ENCODE data around the gene ISYNA1. TPM values are rescaled to one million over a fixed set of nuclear protein-coding genes. Genes with fewer than 3 reads are reported as not detected.

Gene ISYNA1
- total RNA-seq, 6 donors from 2014 or later = 14.5 to 55.5 (median 20.0) TPM

- H3K4me3 ChIP-seq = no peak overlapping the region
Measured at GRCh38 chr19:18390065-18390907, 47.6 kb downstream of the ISYNA1 start.

DNA sequence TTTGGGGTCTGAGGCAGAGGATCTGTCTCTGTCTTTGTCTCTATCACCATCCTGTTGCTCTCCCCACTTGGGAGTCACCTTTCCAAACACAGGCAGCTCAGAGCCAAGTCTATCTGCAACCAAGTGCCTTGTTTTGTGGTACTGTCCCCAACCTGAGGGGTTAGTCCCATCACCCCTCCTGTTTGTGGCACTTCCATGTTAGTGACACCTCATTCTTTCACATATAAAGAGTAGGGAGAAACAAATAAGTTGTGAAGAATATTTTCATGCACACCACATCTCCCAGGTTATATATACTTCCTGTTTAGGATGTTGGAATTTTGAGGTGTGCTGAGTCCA lies 48.2 kb downstream of the ISYNA1 start:
- Histone ChIP-seq H3K27ac (no peak overlapping the region), H3K9me3 (no peaks in the 10 kb centered on the region), H3K4me1 (peaks cover 15 to 46% (median 37%) of the 10 kb centered on the region in 4 donors), H3K4me3 (no peak overlapping the region), H3K36me3 (no peaks in the 10 kb centered on the region), H3K27me3 (no peaks in the 10 kb centered on the region)
- ATAC-seq (ENCODE audit: low FRiP score in 2 of 2) (no peak), DNase-seq (no peak)
- TF ChIP-seq POLR2A (IDR thresholded peaks at IDR 0.05) = no peak
- TF ChIP-seq POLR2AphosphoS5 (IDR thresholded peaks at IDR 0.05) = no peak
- TF ChIP-seq EP300 (IDR thresholded peaks at IDR 0.05) = no peak
- no peak for TF ChIP-seq CTCF (IDR thresholded peaks at IDR 0.05)

More at GRCh38 chr19:18390065-18390907, 47.6 kb downstream of the ISYNA1 start:
- no peaks in the 10 kb centered on the region for H3K36me3 ChIP-seq
- no peaks in the 10 kb centered on the region for H3K9me3 ChIP-seq
- no peaks in the 10 kb centered on the region for H3K27me3 ChIP-seq
- DNase-seq (no peak), ATAC-seq (ENCODE audit: low FRiP score in 2 of 2) (no peak)
- H3K27ac ChIP-seq = no peak overlapping the region
- TF ChIP-seq EP300 (IDR thresholded peaks at IDR 0.05) (no peak), POLR2A (IDR thresholded peaks at IDR 0.05) (no peak), POLR2AphosphoS5 (IDR thresholded peaks at IDR 0.05) (no peak), CTCF (IDR thresholded peaks at IDR 0.05) (no peak)
- H3K4me1 ChIP-seq = peaks cover 15 to 46% (median 35%) of the 10 kb centered on the region in 4 donors
- WGBS, 2 donors = 77 to 92% methylated on average over 6 of the region's 6 CpGs

- Histone ChIP-seq H3K36me3 (no peaks in the 10 kb centered on the region), H3K4me3 (peak overlapping the region in 3 of 4 donors; percentile 35 to 52 (median 49)), H3K27me3 (no peaks in the 10 kb centered on the region), H3K9me3 (no peaks in the 10 kb centered on the region), H3K27ac (peak overlapping the region in 2 of 4 donors; percentile 18 to 59), H3K4me1 (peaks cover 15 to 46% (median 39%) of the 10 kb centered on the region in 4 donors)
- TF ChIP-seq POLR2AphosphoS5 (IDR thresholded peaks at IDR 0.05) = no peak
- TF ChIP-seq POLR2A (IDR thresholded peaks at IDR 0.05) = no peak
- no peak for TF ChIP-seq CTCF (IDR thresholded peaks at IDR 0.05)
- TF ChIP-seq EP300 (IDR thresholded peaks at IDR 0.05) = no peak
- DNase-seq (no peak), ATAC-seq (ENCODE audit: low FRiP score in 2 of 2) (no peak)
- 79 to 92% methylated on average over 13 of the region's 13 CpGs for WGBS, 2 donors
Measured at GRCh38 chr19:18388960-18389725, 48.8 kb downstream of the ISYNA1 start.

DNA sequence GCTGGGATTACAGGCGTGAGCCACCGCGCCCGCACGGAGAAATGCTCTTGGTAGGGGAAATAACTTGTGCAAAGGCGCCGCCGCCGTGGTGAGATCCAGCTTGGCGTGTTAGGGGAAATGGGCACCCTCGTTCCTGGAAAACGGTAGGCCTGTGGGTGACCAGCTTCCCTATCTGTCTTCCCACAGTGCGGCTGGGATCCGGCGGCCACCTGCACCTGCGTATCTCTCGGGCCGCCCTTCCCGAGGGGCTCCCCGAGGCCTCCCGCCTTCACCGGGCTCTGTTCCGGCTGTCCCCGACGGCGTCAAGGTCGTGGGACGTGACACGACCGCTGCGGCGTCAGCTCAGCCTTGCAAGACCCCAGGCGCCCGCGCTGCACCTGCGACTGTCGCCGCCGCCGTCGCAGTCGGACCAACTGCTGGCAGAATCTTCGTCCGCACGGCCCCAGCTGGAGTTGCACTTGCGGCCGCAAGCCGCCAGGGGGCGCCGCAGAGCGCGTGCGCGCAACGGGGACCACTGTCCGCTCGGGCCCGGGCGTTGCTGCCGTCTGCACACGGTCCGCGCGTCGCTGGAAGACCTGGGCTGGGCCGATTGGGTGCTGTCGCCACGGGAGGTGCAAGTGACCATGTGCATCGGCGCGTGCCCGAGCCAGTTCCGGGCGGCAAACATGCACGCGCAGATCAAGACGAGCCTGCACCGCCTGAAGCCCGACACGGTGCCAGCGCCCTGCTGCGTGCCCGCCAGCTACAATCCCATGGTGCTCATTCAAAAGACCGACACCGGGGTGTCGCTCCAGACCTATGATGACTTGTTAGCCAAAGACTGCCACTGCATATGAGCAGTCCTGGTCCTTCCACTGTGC lies 49.6 kb downstream of the ISYNA1 start:
- TF ChIP-seq CTCF (IDR thresholded peaks at IDR 0.05) (peak; percentile 98 to 100 (median 100)), POLR2A (IDR thresholded peaks at IDR 0.05) (peak in 2 of 4 donors; percentile 47 to 63), EP300 (IDR thresholded peaks at IDR 0.05) (no peak), POLR2AphosphoS5 (IDR thresholded peaks at IDR 0.05) (peak in 1 of 2 donors; percentile 47)
- Histone ChIP-seq H3K27ac (peak overlapping the region in 2 of 4 donors; percentile 59 to 69), H3K4me3 (peak overlapping the region; percentile 17 to 52 (median 42)), H3K27me3 (no peaks in the 10 kb centered on the region), H3K9me3 (no peaks in the 10 kb centered on the region), H3K4me1 (peaks cover 15 to 46% (median 39%) of the 10 kb centered on the region in 4 donors), H3K36me3 (no peaks in the 10 kb centered on the region)
- WGBS, 2 donors = 7 to 30% methylated on average over 17 to 37 of the region's 86 CpGs
- peak; percentile 86 to 90 for ATAC-seq (ENCODE audit: low FRiP score in 2 of 2)
- peak; percentile 87 to 98 for DNase-seq
